Fibroblast of mammary gland (primary cell): ENCODE data around the gene SOWAHB.

Source experiments
- DNase-seq: peaks from one replicate; pipeline ENCODE4 v3.0.0-alpha.2; 2010; ENCODE audit warnings: low read depth
- H3K4me3 ChIP-seq: 2 replicates; pipeline ENCODE4 v1.5.1; 2011; ENCODE audit warnings: low read depth, mild to moderate bottlenecking, low read length, moderate library complexity; ENCODE audit not compliant: control insufficient read depth
- TF ChIP-seq, protein P1 (sequence below): conservative IDR thresholded peaks from 2 replicates; pipeline ENCODE4 v1.5.1; 2011; ENCODE audit warnings: low read depth, low read length, inconsistent platforms; ENCODE audit not compliant: control insufficient read depth, insufficient read depth

SOWAHB gene

DNA sequence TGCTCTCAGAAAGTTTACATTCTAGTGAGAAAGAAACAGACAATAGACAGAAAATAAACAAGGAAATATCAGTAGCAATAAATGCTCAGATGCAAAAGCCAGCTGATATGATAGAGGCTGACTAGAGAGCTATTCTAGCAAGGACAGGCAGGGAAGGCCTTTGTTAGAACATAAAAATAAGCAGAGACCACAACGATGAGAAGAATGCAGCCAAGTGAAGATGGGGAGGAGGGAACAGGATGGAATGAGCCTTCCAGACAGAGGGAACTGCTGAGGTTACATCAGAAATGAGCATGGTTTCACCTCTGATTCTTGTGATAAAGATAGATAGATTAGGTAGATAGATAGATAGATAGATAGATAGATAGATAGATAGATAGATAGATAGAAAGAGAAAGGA lies 7.6 kb upstream of the SOWAHB start:
- no peak for DNase-seq
- TF ChIP-seq, protein P1, sequence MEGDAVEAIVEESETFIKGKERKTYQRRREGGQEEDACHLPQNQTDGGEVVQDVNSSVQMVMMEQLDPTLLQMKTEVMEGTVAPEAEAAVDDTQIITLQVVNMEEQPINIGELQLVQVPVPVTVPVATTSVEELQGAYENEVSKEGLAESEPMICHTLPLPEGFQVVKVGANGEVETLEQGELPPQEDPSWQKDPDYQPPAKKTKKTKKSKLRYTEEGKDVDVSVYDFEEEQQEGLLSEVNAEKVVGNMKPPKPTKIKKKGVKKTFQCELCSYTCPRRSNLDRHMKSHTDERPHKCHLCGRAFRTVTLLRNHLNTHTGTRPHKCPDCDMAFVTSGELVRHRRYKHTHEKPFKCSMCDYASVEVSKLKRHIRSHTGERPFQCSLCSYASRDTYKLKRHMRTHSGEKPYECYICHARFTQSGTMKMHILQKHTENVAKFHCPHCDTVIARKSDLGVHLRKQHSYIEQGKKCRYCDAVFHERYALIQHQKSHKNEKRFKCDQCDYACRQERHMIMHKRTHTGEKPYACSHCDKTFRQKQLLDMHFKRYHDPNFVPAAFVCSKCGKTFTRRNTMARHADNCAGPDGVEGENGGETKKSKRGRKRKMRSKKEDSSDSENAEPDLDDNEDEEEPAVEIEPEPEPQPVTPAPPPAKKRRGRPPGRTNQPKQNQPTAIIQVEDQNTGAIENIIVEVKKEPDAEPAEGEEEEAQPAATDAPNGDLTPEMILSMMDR, result no peak
- H3K4me3 ChIP-seq, result no peak overlapping the region

- TF ChIP-seq, protein P1, result no peak
- no peak for DNase-seq
- no peak overlapping the region for H3K4me3 ChIP-seq
Measured at GRCh38 chr4:76904646-76905190, 6.8 kb upstream of the SOWAHB start.

DNA sequence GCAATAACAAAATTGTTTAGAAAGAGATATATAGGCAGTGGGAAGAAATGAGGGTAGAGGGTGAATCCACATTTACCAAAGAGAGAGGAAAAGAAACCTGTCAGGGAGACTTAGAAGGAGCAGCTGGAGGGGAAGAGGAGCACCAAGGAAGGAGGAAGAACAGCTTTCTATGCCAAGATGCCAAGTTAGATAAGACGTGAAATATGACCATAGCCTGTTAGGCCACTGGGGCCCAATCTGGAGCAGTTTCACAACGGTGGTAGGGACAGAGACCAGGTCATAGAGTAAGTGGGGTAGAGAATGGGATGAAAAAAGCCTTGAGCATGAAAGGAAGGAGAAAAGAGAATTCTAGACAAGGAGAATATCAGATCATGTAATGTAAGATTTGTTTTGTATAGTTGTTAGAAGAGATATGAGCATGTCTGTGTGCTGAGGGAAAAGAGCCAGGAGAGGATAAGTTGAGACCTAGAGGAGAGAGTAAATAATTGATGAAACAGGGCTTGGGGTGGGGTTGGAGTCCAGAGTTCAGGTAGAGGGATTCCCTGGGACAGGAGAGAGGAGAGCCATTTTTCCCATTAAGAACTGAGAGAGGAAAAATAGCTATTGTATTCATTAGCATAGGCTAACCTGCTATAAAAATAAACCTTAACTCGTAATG lies 4.4 kb upstream of the SOWAHB start:
- H3K4me3 ChIP-seq, result no peak overlapping the region
- TF ChIP-seq, protein P1, result no peak
- no peak for DNase-seq

- no peak for DNase-seq
- TF ChIP-seq, protein P1, result no peak
- H3K4me3 ChIP-seq, result no peak overlapping the region
Measured at GRCh38 chr4:76898949-76899645, 1.2 kb upstream of the SOWAHB start.

GRCh38 chr4:76898385-76898692 lies 395 bp upstream of the SOWAHB start:
- TF ChIP-seq, protein P1, result no peak
- DNase-seq, result no peak
- no peak overlapping the region for H3K4me3 ChIP-seq

- H3K4me3 ChIP-seq, result no peak overlapping the region
- TF ChIP-seq, protein P1, result no peak
- DNase-seq, result no peak
Measured at GRCh38 chr4:76896614-76897535, 1.1 kb downstream of the SOWAHB start.
